ENCODE results near the gene ZC3H7A.
"Not testable (repeated sequence)": the region's sequence is repeated elsewhere in the genome, so short reads cannot be mapped to it uniquely, and the experiment has no call there.

ZC3H7A gene

GRCh38 chr16:11800382-11800718 lies 3.3 kb upstream of the ZC3H7A start:
- DNase-seq = no peak

DNA sequence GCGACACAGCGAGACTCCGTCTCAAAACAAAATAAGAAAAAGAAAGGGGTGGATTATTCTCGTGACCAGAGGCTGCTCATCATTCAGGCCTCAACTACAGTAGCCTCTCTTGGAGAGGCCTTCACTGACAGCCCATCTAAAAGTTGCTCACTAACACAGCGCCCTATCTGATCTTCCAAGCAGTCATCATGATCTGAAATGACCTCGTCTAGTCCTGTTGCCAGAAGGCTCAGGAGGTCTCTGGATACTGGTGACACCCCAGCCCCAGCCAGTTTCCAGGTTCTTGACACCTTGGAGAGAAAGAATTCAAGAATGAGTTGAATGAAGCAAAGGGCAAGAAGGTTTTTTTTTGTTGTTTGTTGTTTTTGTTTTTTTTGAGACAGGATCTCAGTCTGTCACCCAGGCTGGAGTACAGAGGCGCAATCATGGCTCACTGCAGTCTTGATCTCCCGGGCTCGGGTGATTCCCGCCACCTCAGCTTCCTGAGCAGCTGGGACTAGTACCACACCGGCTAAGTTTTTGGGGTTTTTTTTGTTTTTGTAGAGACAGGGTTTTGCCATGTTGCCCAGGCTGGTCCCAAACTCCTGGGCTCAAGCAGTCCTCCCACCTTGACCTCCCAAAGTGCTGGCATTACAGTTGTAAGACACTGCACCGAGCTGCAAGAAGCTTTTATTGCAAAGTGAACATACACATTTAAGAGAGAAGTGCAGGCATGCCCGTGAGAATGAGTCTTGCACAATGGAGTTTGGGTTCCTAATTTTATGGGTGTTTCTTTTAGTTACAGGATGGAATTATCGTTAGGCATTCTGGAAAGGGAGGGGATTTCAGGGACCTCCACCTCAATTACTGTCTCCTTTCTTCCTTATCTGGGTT lies 2.7 kb upstream of the ZC3H7A start:
- DNase-seq = no peak

DNA sequence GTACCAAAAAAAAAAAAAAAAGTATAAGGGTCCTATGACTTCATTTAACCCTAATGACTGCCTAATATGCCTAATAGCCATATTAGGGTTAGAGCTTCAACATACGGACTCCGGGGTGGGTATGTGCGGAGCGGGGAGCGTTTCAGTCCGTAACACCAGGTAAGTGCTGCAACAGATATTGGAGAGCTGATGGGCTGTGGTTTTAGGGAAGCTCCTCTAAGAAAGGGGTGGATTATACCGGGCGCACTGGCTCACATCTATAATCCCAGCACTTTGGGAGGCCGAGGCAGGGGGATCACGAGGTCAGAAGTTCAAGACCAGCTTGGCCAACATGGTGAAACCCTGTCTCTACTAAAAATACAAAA lies 1.9 kb upstream of the ZC3H7A start:
- no peak for DNase-seq

DNA sequence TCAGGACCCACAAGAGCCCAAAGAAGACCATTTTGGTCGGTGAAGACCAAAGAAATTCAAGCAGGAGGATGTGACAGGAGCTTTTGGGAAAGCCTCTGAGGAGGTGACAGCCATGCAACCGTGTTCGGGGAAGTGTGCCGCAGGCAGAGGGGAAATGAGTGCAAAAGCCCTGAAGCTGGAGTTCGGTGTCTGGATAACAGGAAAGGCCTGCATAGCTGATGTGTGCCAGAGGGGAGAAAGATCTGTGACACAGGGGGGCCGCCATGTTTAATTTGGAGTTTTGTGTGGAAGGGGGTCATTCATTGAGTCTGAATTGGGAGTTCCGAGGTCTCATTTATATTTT lies 870 bp upstream of the ZC3H7A start:
- peak; percentile 22 for DNase-seq

- peak; percentile 39 for DNase-seq
These were observed 562 bp downstream of the ZC3H7A start for GRCh38 chr16:11796227-11797165.

DNA sequence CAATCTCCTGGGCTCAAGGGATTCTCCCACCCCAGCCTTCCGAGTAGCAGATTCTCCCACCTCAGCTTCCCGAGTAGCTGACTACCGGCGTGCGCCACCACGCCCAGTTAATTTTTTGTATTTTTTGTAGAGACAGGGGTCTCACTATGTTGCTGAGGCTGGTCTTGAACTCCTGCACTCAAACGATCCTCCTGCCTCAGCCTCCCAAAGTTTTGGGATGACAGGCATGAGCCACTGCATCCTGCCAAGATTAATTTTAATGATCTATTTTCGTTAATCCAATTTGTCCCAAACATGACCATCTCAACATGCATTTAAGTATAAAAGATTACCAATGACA lies 1.2 kb downstream of the ZC3H7A start:
- DNase-seq = no peak

- no peak for DNase-seq
These were observed 1.8 kb downstream of the ZC3H7A start for GRCh38 chr16:11794996-11795886.

- no peak for DNase-seq
These were observed 2.6 kb downstream of the ZC3H7A start for GRCh38 chr16:11794447-11794846.

- no peak for DNase-seq
These were observed 3.2 kb downstream of the ZC3H7A start for GRCh38 chr16:11793840-11794239.

DNA sequence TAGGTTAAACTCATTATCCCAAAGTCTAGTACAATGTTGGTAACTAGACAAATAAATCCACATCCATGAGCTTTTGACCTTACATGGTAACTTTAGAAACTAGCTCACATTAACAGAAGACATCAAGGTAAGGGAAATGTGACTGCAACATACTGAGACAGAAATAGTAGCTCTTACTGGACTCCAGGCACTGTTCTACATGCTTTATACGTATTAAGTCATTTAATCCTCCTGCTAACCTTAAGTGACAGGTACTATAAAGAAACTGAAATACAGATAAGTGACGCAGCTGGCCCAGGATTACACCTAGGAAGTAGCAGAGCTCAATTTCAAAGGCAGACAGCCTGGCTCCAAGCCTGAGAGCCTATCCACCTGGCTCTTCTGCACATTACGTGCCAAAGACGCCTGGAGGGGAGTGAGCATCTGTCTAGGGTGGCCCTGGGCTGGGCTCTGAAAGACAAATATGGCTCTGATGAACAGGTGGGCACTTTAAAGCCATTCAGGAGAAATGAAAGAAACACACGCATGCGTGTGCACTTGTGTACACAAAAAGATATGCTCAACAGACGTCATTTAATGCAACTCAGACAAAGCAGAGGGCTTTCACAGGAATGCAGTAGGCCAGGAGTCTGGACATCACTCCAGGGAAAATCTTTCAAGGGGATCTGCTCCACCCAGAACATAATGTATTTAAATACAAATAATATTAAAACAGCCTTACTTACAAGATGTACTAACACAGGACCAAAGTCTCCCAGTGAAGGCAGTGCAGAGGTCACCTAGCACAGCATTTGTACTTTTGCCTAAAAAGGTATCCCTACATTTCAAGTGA lies 4.4 kb downstream of the ZC3H7A start:
- no peak for DNase-seq

- DNase-seq = no peak
These were observed 5.8 kb downstream of the ZC3H7A start for GRCh38 chr16:11791144-11791828.

- DNase-seq = no peak
These were observed 8.1 kb downstream of the ZC3H7A start for GRCh38 chr16:11788914-11789313.

GRCh38 chr16:11784980-11785599 lies 12.0 kb downstream of the ZC3H7A start:
- not testable (repeated sequence) for DNase-seq

DNA sequence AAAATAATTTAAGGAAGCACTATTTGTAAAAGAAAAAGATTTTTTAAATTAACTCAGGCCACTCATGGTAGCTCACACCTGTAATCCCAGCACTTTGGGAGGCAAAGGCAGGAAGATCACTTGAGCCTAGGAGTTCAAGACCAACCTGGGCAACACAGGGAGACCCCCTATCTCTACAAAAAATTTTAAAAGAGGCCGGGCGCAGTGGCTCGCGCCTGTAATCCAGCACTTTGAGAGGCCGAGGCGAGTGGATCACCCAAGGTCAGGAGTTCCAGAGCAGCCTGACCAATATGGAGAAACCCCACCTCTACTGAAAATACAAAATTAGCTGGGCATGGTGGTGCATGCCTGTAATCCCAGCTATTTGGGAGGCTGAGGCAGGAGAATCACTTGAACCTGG lies 12.7 kb downstream of the ZC3H7A start:
- not testable (repeated sequence) for DNase-seq

DNA sequence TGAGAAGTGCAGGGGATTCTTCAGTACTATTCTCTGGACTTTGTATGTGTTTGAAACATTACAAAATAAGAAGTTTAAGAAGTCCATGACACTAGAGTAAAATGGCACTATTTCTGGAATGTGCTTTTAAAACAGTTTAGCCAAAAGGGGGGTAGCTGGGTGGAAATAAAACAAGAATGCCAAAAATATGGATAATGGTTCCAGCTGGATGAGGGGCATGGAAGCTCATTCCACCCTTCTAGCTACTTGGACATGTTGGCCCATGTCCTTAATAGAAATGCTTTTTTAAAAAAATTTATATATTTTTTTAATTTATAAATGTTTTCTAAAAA lies 13.1 kb downstream of the ZC3H7A start:
- DNase-seq = no peak

- peak; percentile 44 for DNase-seq
These were observed 13.6 kb downstream of the ZC3H7A start for GRCh38 chr16:11783319-11784037.

- no peak for DNase-seq
These were observed 15.3 kb downstream of the ZC3H7A start for GRCh38 chr16:11781773-11782172.

- DNase-seq = no peak
These were observed 15.9 kb downstream of the ZC3H7A start for GRCh38 chr16:11780991-11781680.

- no peak for DNase-seq
These were observed 18.0 kb downstream of the ZC3H7A start for GRCh38 chr16:11779074-11779473.

DNA sequence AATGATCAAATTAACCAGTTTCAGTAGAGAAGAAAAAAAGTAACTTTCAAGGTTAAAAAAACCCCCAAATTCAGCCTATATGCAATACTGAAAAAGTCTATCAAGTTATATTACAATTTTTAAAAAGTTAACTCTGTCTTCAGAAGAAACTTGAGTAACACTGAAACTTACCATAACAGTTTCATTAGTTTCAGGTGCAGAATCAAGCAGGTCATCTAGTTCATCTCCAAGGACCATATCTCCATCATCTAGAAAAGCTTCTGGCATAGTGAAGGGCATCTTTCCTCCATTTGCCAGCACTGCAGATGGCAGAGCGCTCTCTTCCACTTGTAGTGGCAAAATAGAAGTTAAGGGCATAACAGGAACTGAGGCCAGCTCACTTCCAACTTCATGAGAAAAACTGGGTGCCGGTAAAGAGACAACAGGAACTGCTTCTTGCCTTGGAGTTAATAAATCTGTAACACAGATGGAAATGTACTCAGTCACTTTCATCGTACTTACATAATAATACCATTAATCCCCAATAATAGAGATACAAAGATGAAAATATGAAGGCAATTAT lies 22.9 kb downstream of the ZC3H7A start:
- no peak for DNase-seq
